ENCODE results near the gene FKBP2. TPM values are rescaled to one million over a fixed set of nuclear protein-coding genes. Genes with fewer than 3 reads are reported as not detected.

The FKBP2 gene
- total RNA-seq, 6 experiments from 2014 or later: 49.4 to 108 (median 66.7) TPM

GRCh38 chr11:64259533-64260067 is 18.7 kb downstream of the FKBP2 start:
- DNase-seq (no peak), ATAC-seq (no peak)
- TF ChIP-seq CTCF (IDR thresholded peaks at IDR 0.05) (no peak), POLR2A (IDR thresholded peaks at IDR 0.05) (no peak)
- no peaks in the 10 kb centered on the region for H3K9me3 ChIP-seq
- H3K36me3 ChIP-seq: peaks cover 0 to 5% (median 0%) of the 10 kb centered on the region in 4 donors
- no peaks in the 10 kb centered on the region for H3K4me1 ChIP-seq
- H3K27me3 ChIP-seq: no peaks in the 10 kb centered on the region
- H3K4me3 ChIP-seq: no peak overlapping the region
- H3K27ac ChIP-seq: no peak overlapping the region
- 63% methylated on average over 3 of the region's 4 CpGs for WGBS (ENCODE audit: insufficient coverage, low coverage, low lambda C conversion rate, missing lambda C conversion rate)
- intact Hi-C loops (cut with DNase I): no loop called here

DNA sequence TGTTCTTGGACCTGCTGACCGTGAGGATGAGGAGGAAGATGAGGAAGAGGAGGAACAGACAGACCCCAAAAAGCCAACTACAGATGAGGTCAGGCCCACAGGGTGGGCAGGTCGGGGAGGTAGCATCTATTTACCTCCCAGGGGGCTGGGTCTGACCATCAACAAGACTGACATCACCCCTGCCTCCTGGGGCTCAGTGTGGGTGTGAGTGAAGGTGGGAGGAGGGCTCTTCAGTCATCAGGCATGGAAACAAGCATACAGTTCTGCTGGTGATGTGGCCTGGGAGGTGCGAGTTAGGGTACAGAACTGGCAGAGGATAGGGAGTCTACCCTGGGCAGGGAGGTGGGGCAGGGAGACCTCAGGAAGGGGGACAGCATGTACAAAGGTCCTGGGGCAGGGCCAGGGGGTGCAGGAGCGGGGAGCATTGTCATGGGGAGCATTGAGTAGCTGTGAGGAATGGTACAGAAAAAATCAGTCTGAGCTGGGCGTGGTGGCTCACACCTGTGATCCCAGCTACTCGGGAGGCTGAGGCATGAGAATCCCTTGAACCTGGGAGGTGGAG is 19.3 kb downstream of the FKBP2 start:
- Histone ChIP-seq H3K9me3 (no peaks in the 10 kb centered on the region), H3K36me3 (peaks cover 0 to 5% (median 0%) of the 10 kb centered on the region in 4 donors), H3K27ac (no peak overlapping the region), H3K4me3 (no peak overlapping the region), H3K4me1 (no peaks in the 10 kb centered on the region), H3K27me3 (no peaks in the 10 kb centered on the region)
- 87% methylated on average over 4 of the region's 6 CpGs for WGBS (ENCODE audit: insufficient coverage, low coverage, low lambda C conversion rate, missing lambda C conversion rate)
- intact Hi-C loops (cut with DNase I): no loop called here
- ATAC-seq: no peak
- TF ChIP-seq CTCF (IDR thresholded peaks at IDR 0.05) (no peak), POLR2A (IDR thresholded peaks at IDR 0.05) (no peak)
- DNase-seq: no peak

- TF ChIP-seq CTCF (IDR thresholded peaks at IDR 0.05): no peak
- H3K4me3 ChIP-seq: no peak overlapping the region
- no peaks in the 10 kb centered on the region for H3K9me3 ChIP-seq
- no peaks in the 10 kb centered on the region for H3K4me1 ChIP-seq
- ATAC-seq (no peak), DNase-seq (no peak)
- no peak overlapping the region for H3K27ac ChIP-seq
- intact Hi-C loops (cut with DNase I): no loop called here
- 93% methylated on average over 3 of the region's 18 CpGs for WGBS (ENCODE audit: insufficient coverage, low coverage, low lambda C conversion rate, missing lambda C conversion rate)
- H3K36me3 ChIP-seq: peaks cover 0 to under 1% (median 0%) of the 10 kb centered on the region in 4 donors
- no peaks in the 10 kb centered on the region for H3K27me3 ChIP-seq
Observed at GRCh38 chr11:64261556-64262080, 20.7 kb downstream of the FKBP2 start.

DNA sequence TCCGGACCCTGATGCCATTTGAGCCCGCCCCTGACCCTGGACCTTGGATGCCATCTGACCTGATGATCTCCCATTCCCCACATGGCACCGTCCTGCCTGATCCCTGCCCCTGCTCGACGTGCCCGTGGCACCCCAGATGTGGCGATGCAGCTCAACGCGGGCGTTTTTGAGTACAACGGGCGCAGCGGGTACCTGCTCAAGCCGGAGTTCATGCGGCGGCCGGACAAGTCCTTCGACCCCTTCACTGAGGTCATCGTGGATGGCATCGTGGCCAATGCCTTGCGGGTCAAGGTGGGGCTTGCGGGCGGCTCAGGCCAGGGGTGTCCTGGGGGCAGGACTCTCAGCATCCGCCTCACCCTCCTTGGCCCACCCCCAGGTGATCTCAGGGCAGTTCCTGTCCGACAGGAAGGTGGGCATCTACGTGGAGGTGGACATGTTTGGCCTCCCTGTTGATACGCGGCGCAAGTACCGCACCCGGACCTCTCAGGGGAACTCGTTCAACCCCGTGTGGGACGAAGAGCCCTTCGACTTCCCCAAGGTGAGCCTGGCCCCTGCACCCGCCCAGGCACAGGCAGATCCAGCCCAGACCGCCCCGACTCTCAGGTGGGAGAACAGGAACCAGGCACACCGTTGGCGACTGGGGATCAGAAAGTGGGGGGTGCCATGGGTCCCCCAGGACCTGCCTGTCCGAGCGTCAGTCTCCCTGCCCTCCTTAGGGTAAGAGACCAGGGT is 21.5 kb downstream of the FKBP2 start:
- Histone ChIP-seq H3K36me3 (no peaks in the 10 kb centered on the region), H3K4me1 (no peaks in the 10 kb centered on the region), H3K9me3 (no peaks in the 10 kb centered on the region), H3K4me3 (no peak overlapping the region), H3K27me3 (no peaks in the 10 kb centered on the region), H3K27ac (no peak overlapping the region)
- WGBS (ENCODE audit: insufficient coverage, low coverage, low lambda C conversion rate, missing lambda C conversion rate): 94% methylated on average over 23 of the region's 42 CpGs
- intact Hi-C loops (cut with DNase I): no loop called here
- ATAC-seq (no peak), DNase-seq (no peak)
- TF ChIP-seq CTCF (IDR thresholded peaks at IDR 0.05) (no peak), POLR2A (IDR thresholded peaks at IDR 0.05) (no peak)
